GM10266 (cell line): ENCODE measurements around the gene NOB1.
"Not testable (repeated sequence)": the region's sequence is repeated elsewhere in the genome, so short reads cannot be mapped to it uniquely, and the experiment has no call there.

Experiments
- DNase-seq: peaks from one replicate; pipeline ENCODE4 v3.0.0; 2012; ENCODE audit errors: extremely low spot score
- TF ChIP-seq, protein P1 (sequence below): IDR thresholded peaks from 2 replicates; pipeline ENCODE4 v1.5.1; 2012; ENCODE audit warnings: mild to moderate bottlenecking, low read depth; ENCODE audit not compliant: control insufficient read depth, insufficient read depth; ENCODE audit errors: missing control alignments

NOB1 gene

DNA sequence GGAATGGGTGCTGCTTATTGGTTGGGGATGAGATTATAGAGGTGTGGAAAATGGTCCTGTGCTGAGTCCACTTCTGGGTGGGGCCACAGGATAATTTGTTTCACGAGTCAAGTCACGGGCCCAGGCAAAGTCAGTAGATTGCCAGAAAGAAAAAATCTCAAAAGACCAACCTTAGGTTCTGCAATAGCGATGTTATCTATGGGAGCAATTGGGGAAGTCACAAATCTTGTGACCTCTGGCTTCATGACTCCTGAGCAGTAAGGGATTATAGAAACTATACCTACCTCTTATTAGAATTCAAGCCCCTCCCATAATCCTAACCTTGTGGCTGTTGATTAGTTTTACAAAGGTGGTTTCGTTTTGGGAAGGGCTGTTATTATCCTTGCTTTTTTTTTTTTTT lies 38.8 kb upstream of the NOB1 start:
- TF ChIP-seq, protein P1, sequence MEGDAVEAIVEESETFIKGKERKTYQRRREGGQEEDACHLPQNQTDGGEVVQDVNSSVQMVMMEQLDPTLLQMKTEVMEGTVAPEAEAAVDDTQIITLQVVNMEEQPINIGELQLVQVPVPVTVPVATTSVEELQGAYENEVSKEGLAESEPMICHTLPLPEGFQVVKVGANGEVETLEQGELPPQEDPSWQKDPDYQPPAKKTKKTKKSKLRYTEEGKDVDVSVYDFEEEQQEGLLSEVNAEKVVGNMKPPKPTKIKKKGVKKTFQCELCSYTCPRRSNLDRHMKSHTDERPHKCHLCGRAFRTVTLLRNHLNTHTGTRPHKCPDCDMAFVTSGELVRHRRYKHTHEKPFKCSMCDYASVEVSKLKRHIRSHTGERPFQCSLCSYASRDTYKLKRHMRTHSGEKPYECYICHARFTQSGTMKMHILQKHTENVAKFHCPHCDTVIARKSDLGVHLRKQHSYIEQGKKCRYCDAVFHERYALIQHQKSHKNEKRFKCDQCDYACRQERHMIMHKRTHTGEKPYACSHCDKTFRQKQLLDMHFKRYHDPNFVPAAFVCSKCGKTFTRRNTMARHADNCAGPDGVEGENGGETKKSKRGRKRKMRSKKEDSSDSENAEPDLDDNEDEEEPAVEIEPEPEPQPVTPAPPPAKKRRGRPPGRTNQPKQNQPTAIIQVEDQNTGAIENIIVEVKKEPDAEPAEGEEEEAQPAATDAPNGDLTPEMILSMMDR: no peak
- no peak for DNase-seq

DNA sequence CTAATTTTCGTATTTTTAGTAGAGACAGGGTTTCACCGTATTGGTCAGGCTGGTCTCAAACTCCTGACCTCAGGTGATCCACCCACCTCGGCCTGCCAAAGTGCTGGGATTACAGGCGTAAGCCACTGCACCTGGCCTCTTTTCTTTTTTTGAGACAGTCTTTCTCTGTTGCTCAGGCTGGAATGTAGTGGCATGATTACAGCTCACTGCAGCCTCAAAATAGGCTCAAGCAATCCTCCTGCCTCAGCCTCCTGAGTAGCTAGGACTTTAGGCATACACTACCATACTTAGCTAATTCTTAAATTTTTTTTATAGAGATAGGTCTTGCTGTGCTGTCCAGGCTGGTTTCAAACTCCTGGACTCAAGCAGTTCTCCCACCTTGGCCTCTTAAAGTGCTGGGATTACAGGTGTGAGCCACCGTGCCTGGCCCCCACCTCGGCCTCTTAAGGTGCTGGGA lies 36.7 kb upstream of the NOB1 start:
- DNase-seq: not testable (repeated sequence)

DNA sequence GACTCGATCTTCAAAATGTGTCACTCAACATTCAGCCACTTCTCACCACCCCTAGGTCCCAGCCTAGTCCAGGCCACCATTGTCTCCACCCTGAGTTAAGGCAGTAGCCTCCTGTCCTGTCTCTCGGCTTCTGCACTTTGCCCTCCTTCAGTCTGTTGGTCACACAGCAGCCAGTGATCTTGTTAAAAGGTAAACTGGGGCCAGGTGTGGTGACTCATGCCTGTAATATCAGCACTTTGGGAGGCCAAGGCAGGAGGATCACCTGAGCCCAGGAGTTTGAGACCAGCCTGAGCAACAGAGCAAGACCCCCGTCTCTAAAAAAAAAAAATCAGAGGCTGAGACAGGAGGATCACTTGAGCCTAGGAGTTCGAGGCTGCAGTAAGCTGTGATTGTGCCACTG lies 33.2 kb upstream of the NOB1 start:
- TF ChIP-seq, protein P1: no peak
- DNase-seq: no peak

DNA sequence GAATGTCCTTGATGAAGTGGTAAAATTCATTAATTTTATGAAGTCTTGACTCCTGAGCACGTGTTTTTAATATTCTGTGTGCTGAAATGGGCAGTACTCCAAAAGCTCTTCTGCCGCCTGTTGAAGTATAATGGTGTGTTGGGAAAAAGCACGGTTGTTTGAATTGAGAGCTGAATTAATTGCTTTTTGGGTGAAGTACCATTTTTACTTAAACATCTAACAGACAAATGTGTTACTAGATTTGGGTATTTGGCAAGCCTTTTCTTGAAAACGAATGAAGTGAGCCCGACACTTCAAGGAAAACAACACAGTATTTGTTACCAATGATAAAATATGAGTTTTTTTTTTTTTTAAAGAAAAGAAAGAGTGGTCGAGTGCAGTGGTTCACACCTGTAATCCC lies 29.9 kb upstream of the NOB1 start:
- no peak for DNase-seq
- TF ChIP-seq, protein P1: no peak

DNA sequence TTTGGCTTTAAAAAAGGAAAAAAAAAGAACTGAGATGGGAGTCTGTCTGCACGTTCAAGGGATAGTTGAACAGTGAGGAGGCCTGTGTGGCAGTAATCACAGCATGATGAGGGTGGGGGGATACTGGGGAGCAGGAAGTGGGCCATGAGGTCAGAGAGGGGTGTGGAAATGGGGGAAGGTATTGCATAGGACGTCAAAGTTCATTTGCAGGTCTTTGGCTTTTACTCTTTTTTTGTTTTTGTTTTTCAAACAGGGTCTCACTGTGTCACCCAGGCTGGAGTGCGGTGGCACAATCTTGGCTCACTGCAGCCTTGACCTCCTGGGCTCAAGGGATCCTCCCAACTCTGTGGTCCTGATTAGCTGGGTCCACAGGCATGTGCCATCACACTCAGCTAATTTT lies 26.4 kb upstream of the NOB1 start:
- TF ChIP-seq, protein P1: no peak
- DNase-seq: no peak

DNA sequence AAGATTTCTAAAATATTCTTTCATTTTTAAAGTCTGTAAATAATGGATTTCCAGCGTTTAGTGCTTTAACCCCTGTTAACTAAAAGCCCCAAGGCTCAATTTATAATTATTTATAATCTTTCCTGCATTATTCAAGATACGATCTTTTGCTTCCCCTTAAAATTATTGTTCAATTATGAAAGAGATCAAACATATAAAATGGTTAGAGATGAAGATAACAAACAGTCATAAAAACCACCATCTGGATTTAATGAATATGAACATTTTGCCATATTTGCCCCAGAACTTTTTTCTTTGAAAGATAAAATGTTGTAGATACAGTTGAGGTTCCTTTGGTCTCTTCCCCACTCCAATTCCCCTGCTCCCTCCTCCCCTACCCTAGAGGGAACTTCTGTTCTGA lies 25.0 kb upstream of the NOB1 start:
- TF ChIP-seq, protein P1: no peak
- DNase-seq: no peak

DNA sequence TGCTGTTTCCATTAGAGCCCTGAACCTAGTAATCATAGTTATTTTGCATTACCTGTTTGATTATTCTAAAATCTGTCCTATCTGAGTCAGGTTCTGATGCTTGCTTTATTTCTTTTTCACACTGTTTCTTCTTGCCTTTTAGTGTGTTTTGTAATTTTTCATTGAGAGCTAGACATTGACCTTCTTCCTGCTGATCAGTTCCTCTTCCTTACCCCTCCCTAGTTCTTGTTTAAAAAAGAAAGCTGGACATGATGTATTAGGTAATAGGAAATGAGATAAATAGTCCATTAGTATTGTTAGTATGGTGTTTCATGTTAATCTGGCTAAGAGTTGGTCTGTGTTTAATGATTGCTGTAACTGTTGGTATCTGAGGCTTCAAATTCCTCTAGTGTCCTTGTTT lies 20.8 kb upstream of the NOB1 start:
- DNase-seq: no peak
- TF ChIP-seq, protein P1: no peak

DNA sequence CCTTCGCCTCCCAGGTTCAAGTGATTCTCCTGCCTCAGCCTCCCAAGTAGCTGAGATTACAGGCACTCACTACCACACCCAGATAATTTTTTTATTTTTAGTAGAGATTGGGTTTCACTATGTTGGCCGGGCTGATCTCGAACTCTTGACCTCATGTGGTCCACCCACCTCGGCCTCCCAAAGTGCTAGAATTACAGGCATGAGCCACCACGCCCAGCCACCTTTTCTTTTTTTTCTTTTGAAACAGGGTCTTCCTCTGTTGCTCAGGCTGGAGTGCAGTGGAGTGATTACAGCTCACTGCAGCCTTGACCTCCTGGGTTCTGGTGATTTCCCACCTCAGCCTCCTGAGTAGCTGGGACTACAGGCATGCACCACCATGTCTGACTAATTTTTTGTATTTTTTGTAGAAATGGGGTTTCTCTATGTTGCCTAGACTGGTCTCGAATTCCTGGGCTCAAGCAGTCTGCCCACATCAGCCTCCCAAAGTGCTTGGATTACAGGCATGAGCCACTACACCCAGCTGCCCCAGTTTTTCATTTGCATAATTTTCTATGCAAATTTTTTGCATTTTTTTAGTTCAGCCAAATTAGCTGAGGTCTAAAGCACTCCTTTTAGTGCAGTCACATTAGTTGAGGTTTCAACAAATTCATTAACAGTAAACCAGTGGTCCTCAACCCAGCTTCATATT lies 18.7 kb upstream of the NOB1 start:
- TF ChIP-seq, protein P1: no peak
- no peak for DNase-seq
